ENCODE results near the gene CCDC85C. TPM values are rescaled to one million over a fixed set of nuclear protein-coding genes. Genes with fewer than 3 reads are reported as not detected.
A peak's percentile ranks its signal among the peaks of the same experiment; 100 is the strongest.

CCDC85C gene
- total RNA-seq, 1 experiment from 2014 or later = 19.4 TPM

- no peak for DNase-seq (ENCODE audit: low read depth)
These were observed 128.3 kb downstream of the CCDC85C start for GRCh38 chr14:99475660-99476059.

- DNase-seq (ENCODE audit: low read depth) = no peak
These were observed 128.8 kb downstream of the CCDC85C start for GRCh38 chr14:99475179-99475578.

- DNase-seq (ENCODE audit: low read depth) = no peak
These were observed 130.5 kb downstream of the CCDC85C start for GRCh38 chr14:99473458-99473857.

GRCh38 chr14:99472937-99473336, 131.1 kb downstream of the CCDC85C start:
- DNase-seq (ENCODE audit: low read depth) = no peak

- DNase-seq (ENCODE audit: low read depth) = no peak
These were observed 132.3 kb downstream of the CCDC85C start for GRCh38 chr14:99471731-99472130.

GRCh38 chr14:99468836-99469592, 135.0 kb downstream of the CCDC85C start:
- peak; percentile 55 for DNase-seq (ENCODE audit: low read depth)

- DNase-seq (ENCODE audit: low read depth) = no peak
These were observed 135.9 kb downstream of the CCDC85C start for GRCh38 chr14:99468081-99468480.

- no peak for DNase-seq (ENCODE audit: low read depth)
These were observed 136.5 kb downstream of the CCDC85C start for GRCh38 chr14:99467336-99468078.

- DNase-seq (ENCODE audit: low read depth) = no peak
These were observed 137.2 kb downstream of the CCDC85C start for GRCh38 chr14:99466758-99467157.

GRCh38 chr14:99465288-99465687, 138.7 kb downstream of the CCDC85C start:
- DNase-seq (ENCODE audit: low read depth) = no peak

GRCh38 chr14:99463974-99464373, 140.0 kb downstream of the CCDC85C start:
- no peak for DNase-seq (ENCODE audit: low read depth)

- DNase-seq (ENCODE audit: low read depth) = no peak
These were observed 141.8 kb downstream of the CCDC85C start for GRCh38 chr14:99462210-99462609.

GRCh38 chr14:99461411-99462085, 142.5 kb downstream of the CCDC85C start:
- no peak for DNase-seq (ENCODE audit: low read depth)

- no peak for DNase-seq (ENCODE audit: low read depth)
These were observed 143.2 kb downstream of the CCDC85C start for GRCh38 chr14:99460793-99461192.

GRCh38 chr14:99459481-99460100, 144.4 kb downstream of the CCDC85C start:
- no peak for DNase-seq (ENCODE audit: low read depth)

GRCh38 chr14:99454246-99454645, 149.8 kb downstream of the CCDC85C start:
- no peak for DNase-seq (ENCODE audit: low read depth)

GRCh38 chr14:99452968-99453367, 151.0 kb downstream of the CCDC85C start:
- DNase-seq (ENCODE audit: low read depth) = no peak

- no peak for DNase-seq (ENCODE audit: low read depth)
These were observed 152.8 kb downstream of the CCDC85C start for GRCh38 chr14:99451234-99451633.

GRCh38 chr14:99450266-99450665, 153.7 kb downstream of the CCDC85C start:
- DNase-seq (ENCODE audit: low read depth) = no peak

Measured in Daoy (cell line).